Measurements from ENCODE around the gene BMPR2. TPM values are rescaled to one million over a fixed set of nuclear protein-coding genes. Genes with fewer than 3 reads are reported as not detected.
"Not testable (repeated sequence)": the region's sequence is repeated elsewhere in the genome, so short reads cannot be mapped to it uniquely, and the experiment has no call there.

Gene BMPR2
- total and polyA plus RNA-seq, 2 donors from 2014 or later, result 12.5 to 66.9 TPM

GRCh38 chr2:202548240-202548639 lies 172.1 kb downstream of the BMPR2 start:
- intact Hi-C loops (cut with DNase I), result no loop called here
- no peak overlapping the region for H3K9ac ChIP-seq (ENCODE audit: low read length in 3 of 3)
- no peaks in the 10 kb centered on the region for H3K4me1 ChIP-seq (ENCODE audit: control insufficient read depth in 2 of 3, insufficient read depth in 2 of 3, low read depth in 1 of 3, low read length in 3 of 3)
- no peak for TF ChIP-seq CTCF (IDR thresholded peaks at IDR 0.05; ENCODE audit: borderline replicate concordance, extremely low read depth, insufficient read depth)
- no peaks in the 10 kb centered on the region for H3K9me3 ChIP-seq (ENCODE audit: control insufficient read depth in 2 of 3, insufficient read depth in 1 of 3, low read length in 3 of 3)
- no peak overlapping the region for H3K27ac ChIP-seq (ENCODE audit: low read depth in 2 of 2, low read length in 2 of 2)
- no peaks in the 10 kb centered on the region for H3K27me3 ChIP-seq (ENCODE audit: control insufficient read depth, insufficient read depth, low read length)
- no peak overlapping the region for H3K4me3 ChIP-seq (ENCODE audit: low read length in 3 of 3)
- DNase-seq (no peak), FAIRE-seq (no peak)
- peaks cover 0 to 10% (median 3%) of the 10 kb centered on the region in 3 donors for H3K36me3 ChIP-seq (ENCODE audit: control insufficient read depth in 2 of 3, insufficient read depth in 3 of 3, low read length in 3 of 3)

- peaks cover 3 to 21% (median 7%) of the 10 kb centered on the region in 3 donors for H3K36me3 ChIP-seq (ENCODE audit: control insufficient read depth in 2 of 3, insufficient read depth in 3 of 3, low read length in 3 of 3)
- H3K4me3 ChIP-seq (ENCODE audit: low read length in 3 of 3); H3K9me3 ChIP-seq (ENCODE audit: control insufficient read depth in 2 of 3, insufficient read depth in 1 of 3, low read length in 3 of 3); H3K27ac ChIP-seq (ENCODE audit: low read depth in 2 of 2, low read length in 2 of 2); DNase-seq; FAIRE-seq; H3K4me1 ChIP-seq (ENCODE audit: control insufficient read depth in 2 of 3, insufficient read depth in 2 of 3, low read depth in 1 of 3, low read length in 3 of 3); H3K27me3 ChIP-seq (ENCODE audit: control insufficient read depth, insufficient read depth, low read length); intact Hi-C loops (cut with DNase I); H3K9ac ChIP-seq (ENCODE audit: low read length in 3 of 3): not testable (repeated sequence)
Observed at GRCh38 chr2:202551000-202551399, 174.9 kb downstream of the BMPR2 start.

GRCh38 chr2:202555356-202555755 lies 179.2 kb downstream of the BMPR2 start:
- no peak overlapping the region for H3K9ac ChIP-seq (ENCODE audit: low read length in 3 of 3)
- H3K4me3 ChIP-seq (ENCODE audit: low read length in 3 of 3), result no peak overlapping the region
- H3K4me1 ChIP-seq (ENCODE audit: control insufficient read depth in 2 of 3, insufficient read depth in 2 of 3, low read depth in 1 of 3, low read length in 3 of 3), result no peaks in the 10 kb centered on the region
- H3K9me3 ChIP-seq (ENCODE audit: control insufficient read depth in 2 of 3, insufficient read depth in 1 of 3, low read length in 3 of 3), result no peaks in the 10 kb centered on the region
- H3K36me3 ChIP-seq (ENCODE audit: control insufficient read depth in 2 of 3, insufficient read depth in 3 of 3, low read length in 3 of 3), result peaks cover 3 to 24% (median 14%) of the 10 kb centered on the region in 3 donors
- intact Hi-C loops (cut with DNase I), result no loop called here
- FAIRE-seq (no peak), DNase-seq (no peak)
- H3K27me3 ChIP-seq (ENCODE audit: control insufficient read depth, insufficient read depth, low read length), result no peaks in the 10 kb centered on the region
- no peak overlapping the region for H3K27ac ChIP-seq (ENCODE audit: low read depth in 2 of 2, low read length in 2 of 2)
- no peak for TF ChIP-seq CTCF (IDR thresholded peaks at IDR 0.05; ENCODE audit: borderline replicate concordance, extremely low read depth, insufficient read depth)

GRCh38 chr2:202560200-202560599 lies 184.1 kb downstream of the BMPR2 start:
- no peak for FAIRE-seq
- Histone ChIP-seq H3K27ac (ENCODE audit: low read depth in 2 of 2, low read length in 2 of 2) (no peak overlapping the region), H3K27me3 (ENCODE audit: control insufficient read depth, insufficient read depth, low read length) (no peaks in the 10 kb centered on the region), H3K9ac (ENCODE audit: low read length in 3 of 3) (no peak overlapping the region), H3K4me3 (ENCODE audit: low read length in 3 of 3) (no peak overlapping the region), H3K4me1 (ENCODE audit: control insufficient read depth in 2 of 3, insufficient read depth in 2 of 3, low read depth in 1 of 3, low read length in 3 of 3) (no peaks in the 10 kb centered on the region), H3K36me3 (ENCODE audit: control insufficient read depth in 2 of 3, insufficient read depth in 3 of 3, low read length in 3 of 3) (peaks cover 0 to 14% (median 11%) of the 10 kb centered on the region in 3 donors), H3K9me3 (ENCODE audit: control insufficient read depth in 2 of 3, insufficient read depth in 1 of 3, low read length in 3 of 3) (no peaks in the 10 kb centered on the region)
- intact Hi-C loops (cut with DNase I), result no loop called here
- DNase-seq, result no peak
- no peak for TF ChIP-seq CTCF (IDR thresholded peaks at IDR 0.05; ENCODE audit: borderline replicate concordance, extremely low read depth, insufficient read depth)

All from kidney (tissue), 14 donors.